Measurements from ENCODE around the gene FYCO1. TPM values are rescaled to one million over a fixed set of nuclear protein-coding genes. Genes with fewer than 3 reads are reported as not detected.
A peak's percentile ranks its signal among the peaks of the same experiment; 100 is the strongest.

The FYCO1 gene
- polyA plus RNA-seq, 1 donor (not counting 4 experiments of a cell fraction or from before 2014, with no cell fraction given), result 6.1 TPM

DNA sequence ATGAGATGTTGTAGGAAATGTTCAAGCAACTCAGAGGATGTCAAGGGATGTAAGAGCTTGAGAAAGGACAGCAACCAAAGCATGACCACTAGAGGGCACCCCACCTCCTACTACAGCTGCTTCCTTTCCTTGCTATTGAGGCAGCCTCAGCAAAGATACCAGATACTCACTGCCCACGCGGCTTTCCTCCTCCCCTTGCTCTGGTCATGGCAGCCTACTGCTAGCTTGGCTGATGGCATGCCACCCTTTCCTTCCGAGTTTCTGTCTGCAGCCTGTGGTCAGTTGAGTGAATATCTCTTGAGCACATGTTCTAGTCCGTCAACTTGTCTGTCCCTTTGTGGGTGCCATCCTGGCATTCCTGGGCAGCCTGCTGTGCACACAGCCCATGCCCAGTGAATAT lies 56.8 kb downstream of the FYCO1 start:
- peaks cover 4% of the 10 kb centered on the region for H3K9me3 ChIP-seq (ENCODE audit: control insufficient read depth, low read depth, low read length)
- H3K36me3 ChIP-seq (ENCODE audit: control insufficient read depth in 2 of 2, extremely low read depth in 1 of 2, insufficient read depth in 2 of 2, low read length in 2 of 2), result peaks cover 0 to 3% of the 10 kb centered on the region in 2 experiments
- TF ChIP-seq, protein P1, sequence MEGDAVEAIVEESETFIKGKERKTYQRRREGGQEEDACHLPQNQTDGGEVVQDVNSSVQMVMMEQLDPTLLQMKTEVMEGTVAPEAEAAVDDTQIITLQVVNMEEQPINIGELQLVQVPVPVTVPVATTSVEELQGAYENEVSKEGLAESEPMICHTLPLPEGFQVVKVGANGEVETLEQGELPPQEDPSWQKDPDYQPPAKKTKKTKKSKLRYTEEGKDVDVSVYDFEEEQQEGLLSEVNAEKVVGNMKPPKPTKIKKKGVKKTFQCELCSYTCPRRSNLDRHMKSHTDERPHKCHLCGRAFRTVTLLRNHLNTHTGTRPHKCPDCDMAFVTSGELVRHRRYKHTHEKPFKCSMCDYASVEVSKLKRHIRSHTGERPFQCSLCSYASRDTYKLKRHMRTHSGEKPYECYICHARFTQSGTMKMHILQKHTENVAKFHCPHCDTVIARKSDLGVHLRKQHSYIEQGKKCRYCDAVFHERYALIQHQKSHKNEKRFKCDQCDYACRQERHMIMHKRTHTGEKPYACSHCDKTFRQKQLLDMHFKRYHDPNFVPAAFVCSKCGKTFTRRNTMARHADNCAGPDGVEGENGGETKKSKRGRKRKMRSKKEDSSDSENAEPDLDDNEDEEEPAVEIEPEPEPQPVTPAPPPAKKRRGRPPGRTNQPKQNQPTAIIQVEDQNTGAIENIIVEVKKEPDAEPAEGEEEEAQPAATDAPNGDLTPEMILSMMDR (optimal IDR thresholded peaks at IDR 0.05 in 1 of 3, IDR thresholded peaks at IDR 0.05 in 1 of 3, conservative IDR thresholded peaks at IDR 0.05 in 1 of 3; ENCODE audit: extremely low read depth in 1 of 3, insufficient read depth in 2 of 3, low read length in 3 of 3), result peak; percentile 94 to 96 (median 94)
- no peak for TF ChIP-seq EZH2 (IDR thresholded peaks at IDR 0.05; ENCODE audit: low read length)
- H3K4me1 ChIP-seq (ENCODE audit: control insufficient read depth, extremely low read depth, insufficient read depth, low read length), result no peaks in the 10 kb centered on the region
- no peak overlapping the region for H3K4me2 ChIP-seq (ENCODE audit: control insufficient read depth, extremely low read depth, insufficient read depth, low read depth, low read length)
- H3K79me2 ChIP-seq (ENCODE audit: control insufficient read depth, insufficient read depth, low read length), result no peaks in the 10 kb centered on the region
- H3K27me3 ChIP-seq (ENCODE audit: control insufficient read depth, extremely low read depth, insufficient read depth, low read length), result no peaks in the 10 kb centered on the region
- no peaks in the 10 kb centered on the region for H3K9me1 ChIP-seq (ENCODE audit: control insufficient read depth, extremely low read depth, insufficient read depth, low read length)
- no peak overlapping the region for H3K4me3 ChIP-seq (ENCODE audit: control insufficient read depth in 2 of 3, extremely low read depth in 1 of 3, insufficient read depth in 2 of 3, low read depth in 1 of 3, low read length in 3 of 3)
- H2AFZ ChIP-seq (ENCODE audit: control insufficient read depth, low read length), result no peak overlapping the region
- FAIRE-seq (peak; percentile 97), DNase-seq (ENCODE audit: low read depth, low spot score) (peak; percentile 69)
- H3K9ac ChIP-seq (ENCODE audit: control insufficient read depth, extremely low read depth, insufficient read depth, low read length), result no peak overlapping the region
- H3K27ac ChIP-seq (ENCODE audit: control insufficient read depth, insufficient read depth, low read length), result no peak overlapping the region
- dilution Hi-C loops (cut with MboI; ENCODE audit: extremely low pct_ligation_motif_present, low sequenced_read_pairs), result no loop called here
- no peaks in the 10 kb centered on the region for H4K20me1 ChIP-seq (ENCODE audit: control insufficient read depth, extremely low read depth, insufficient read depth, low read length)

DNA sequence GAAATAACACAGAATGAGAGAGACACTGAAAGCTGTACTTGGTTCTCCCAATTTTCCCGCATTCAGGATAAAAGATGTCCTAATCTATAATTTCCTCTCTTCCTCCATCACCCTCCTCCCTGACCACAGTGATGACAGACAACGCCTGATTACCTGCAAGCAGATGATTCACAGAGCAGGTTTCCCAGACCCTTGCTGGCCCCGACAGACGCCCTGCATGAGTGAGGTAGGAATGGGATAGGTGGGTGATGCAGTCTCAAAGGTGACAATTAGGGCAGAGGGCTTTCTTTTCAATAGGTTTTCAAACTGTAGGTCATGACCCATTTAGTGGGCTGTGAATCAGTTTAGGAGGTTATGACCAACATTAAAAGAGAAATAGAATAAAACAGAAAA lies 57.6 kb downstream of the FYCO1 start:
- Histone ChIP-seq H3K27ac (ENCODE audit: control insufficient read depth, insufficient read depth, low read length) (no peak overlapping the region), H3K4me1 (ENCODE audit: control insufficient read depth, extremely low read depth, insufficient read depth, low read length) (no peaks in the 10 kb centered on the region), H3K9me1 (ENCODE audit: control insufficient read depth, extremely low read depth, insufficient read depth, low read length) (no peaks in the 10 kb centered on the region), H3K9me3 (ENCODE audit: control insufficient read depth, low read depth, low read length) (peaks cover 4% of the 10 kb centered on the region), H3K9ac (ENCODE audit: control insufficient read depth, extremely low read depth, insufficient read depth, low read length) (no peak overlapping the region), H4K20me1 (ENCODE audit: control insufficient read depth, extremely low read depth, insufficient read depth, low read length) (no peaks in the 10 kb centered on the region), H3K27me3 (ENCODE audit: control insufficient read depth, extremely low read depth, insufficient read depth, low read length) (no peaks in the 10 kb centered on the region), H3K79me2 (ENCODE audit: control insufficient read depth, insufficient read depth, low read length) (no peaks in the 10 kb centered on the region), H3K36me3 (ENCODE audit: control insufficient read depth in 2 of 2, extremely low read depth in 1 of 2, insufficient read depth in 2 of 2, low read length in 2 of 2) (peaks cover 0 to 3% of the 10 kb centered on the region in 2 experiments), H2AFZ (ENCODE audit: control insufficient read depth, low read length) (no peak overlapping the region), H3K4me2 (ENCODE audit: control insufficient read depth, extremely low read depth, insufficient read depth, low read depth, low read length) (no peak overlapping the region), H3K4me3 (ENCODE audit: control insufficient read depth in 2 of 3, extremely low read depth in 1 of 3, insufficient read depth in 2 of 3, low read depth in 1 of 3, low read length in 3 of 3) (no peak overlapping the region)
- no peak for TF ChIP-seq EZH2 (IDR thresholded peaks at IDR 0.05; ENCODE audit: low read length)
- TF ChIP-seq, protein P1 (optimal IDR thresholded peaks at IDR 0.05 in 1 of 3, IDR thresholded peaks at IDR 0.05 in 1 of 3, conservative IDR thresholded peaks at IDR 0.05 in 1 of 3; ENCODE audit: extremely low read depth in 1 of 3, insufficient read depth in 2 of 3, low read length in 3 of 3), result no peak
- FAIRE-seq, result no peak
- no peak for DNase-seq (ENCODE audit: low read depth, low spot score)
- dilution Hi-C loops (cut with MboI; ENCODE audit: extremely low pct_ligation_motif_present, low sequenced_read_pairs), result no loop called here
